HepG2 (cell line): ENCODE measurements around the gene UBE2L6. TPM values are rescaled to one million over a fixed set of nuclear protein-coding genes. Genes with fewer than 3 reads are reported as not detected.

Source experiments
- ARNTL ChIP-seq: sonication (generic); formaldehyde crosslinking; IDR thresholded peaks from 2 replicates; pipeline ENCODE4 v1.4.0; 2020; ENCODE audit warnings: mild to moderate bottlenecking, missing genetic modification reagents
- BCL6 ChIP-seq: IDR thresholded peaks from 2 replicates; pipeline ENCODE4 v1.6.1; 2016; ENCODE audit warnings: missing genetic modification reagents, missing compliant biosample characterization
- CREM ChIP-seq, 2 experiments: sonication (generic) in 1 of 2; formaldehyde crosslinking in 1 of 2; IDR thresholded peaks; 2 replicates each; pipeline versions ENCODE4 v1.4.0 to v1.6.1; 2016 to 2020; ENCODE audit warnings: antibody characterized with exemption in 1 of 2, mild to moderate bottlenecking in 1 of 2, missing genetic modification reagents in 1 of 2
- ELF4 ChIP-seq: sonication (generic); formaldehyde crosslinking; IDR thresholded peaks from 2 replicates; pipeline ENCODE4 v1.5.0; 2020; ENCODE audit warnings: missing genetic modification reagents, mild to moderate bottlenecking, moderate library complexity, borderline replicate concordance
- EP300 ChIP-seq, 3 experiments: sonication (generic) in 1 of 3; formaldehyde crosslinking in 1 of 3; IDR thresholded peaks; 2 replicates each; pipeline versions ENCODE4 v1.5.1 to v1.6.1; 2011 to 2020; ENCODE audit warnings: low read depth in 2 of 3, low read length in 2 of 3, borderline replicate concordance in 1 of 3, improper control_type of control experiment in 1 of 3, mild to moderate bottlenecking in 1 of 3, missing genetic modification reagents in 1 of 3, moderate library complexity in 1 of 3
- FOXA1 ChIP-seq, 2 experiments: fragments of 450-650 bp in 1 of 2; sonication (generic) in 1 of 2; formaldehyde crosslinking in 1 of 2; IDR thresholded peaks; 2 replicates each; pipeline versions ENCODE4 v1.4.0 to v1.6.1; 2016 to 2020; ENCODE audit warnings: missing genetic modification reagents in 1 of 2
- ISL2 ChIP-seq: sonication (generic); formaldehyde crosslinking; IDR thresholded peaks from 2 replicates; pipeline ENCODE4 v1.5.0; 2020; ENCODE audit warnings: missing genetic modification reagents
- JUNB ChIP-seq: sonication (generic); formaldehyde crosslinking; IDR thresholded peaks from 2 replicates; pipeline ENCODE4 v1.8.0; 2022; ENCODE audit warnings: missing genetic modification reagents, mild to moderate bottlenecking, borderline replicate concordance
- KDM4B ChIP-seq: sonication (generic); formaldehyde crosslinking; IDR thresholded peaks from 2 replicates; pipeline ENCODE4 v1.4.0; 2020; ENCODE audit warnings: missing genetic modification reagents
- MLLT10 ChIP-seq: sonication (generic); formaldehyde crosslinking; IDR thresholded peaks from 2 replicates; pipeline ENCODE4 v1.4.0; 2020; ENCODE audit warnings: missing genetic modification reagents
- MTA3 ChIP-seq: sonication (generic); formaldehyde crosslinking; IDR thresholded peaks from 2 replicates; pipeline ENCODE4 v1.4.0; 2020; ENCODE audit warnings: missing genetic modification reagents
- MTF2 ChIP-seq: sonication (generic); formaldehyde crosslinking; IDR thresholded peaks from 2 replicates; pipeline ENCODE4 v1.5.0; 2020; ENCODE audit warnings: missing genetic modification reagents, borderline replicate concordance
- NFYC ChIP-seq: IDR thresholded peaks from 2 replicates; pipeline ENCODE4 v1.6.1; 2016; ENCODE audit warnings: missing genetic modification reagents, missing compliant biosample characterization
- NR2F1 ChIP-seq, 2 experiments: fragments of 450-650 bp in 1 of 2; formaldehyde crosslinking in 1 of 2; IDR thresholded peaks; 2 replicates each; pipeline versions ENCODE4 v1.5.0 to v1.6.1; 2016 to 2020; ENCODE audit warnings: mild to moderate bottlenecking in 1 of 2, missing compliant biosample characterization in 1 of 2, missing genetic modification reagents in 1 of 2, moderate library complexity in 1 of 2
- NR2F6 ChIP-seq, 2 experiments: IDR thresholded peaks; 2 replicates each; pipeline ENCODE4 v1.6.1; 2016; ENCODE audit warnings: antibody characterized with exemption in 1 of 2, mild to moderate bottlenecking in 1 of 2
- RXRB ChIP-seq: IDR thresholded peaks from 2 replicates; pipeline ENCODE4 v1.6.1; 2016; ENCODE audit warnings: borderline replicate concordance, missing genetic modification reagents, missing compliant biosample characterization
- SMAD3 ChIP-seq: sonication (generic); formaldehyde crosslinking; IDR thresholded peaks from 2 replicates; pipeline ENCODE4 v1.4.0; 2020; ENCODE audit warnings: missing genetic modification reagents
- SMC3 ChIP-seq: IDR thresholded peaks from 2 replicates; pipeline ENCODE4 v1.6.1; 2011; ENCODE audit warnings: low read length, improper control_type of control experiment
- YEATS4 ChIP-seq: sonication (generic); formaldehyde crosslinking; IDR thresholded peaks from 2 replicates; pipeline ENCODE4 v1.4.0; 2020; ENCODE audit warnings: missing genetic modification reagents, borderline replicate concordance
- ZNF101 ChIP-seq: sonication (generic); formaldehyde crosslinking; IDR thresholded peaks from 2 replicates; pipeline ENCODE4 v1.4.0; 2020; ENCODE audit warnings: mild to moderate bottlenecking, low read depth, missing genetic modification reagents, borderline replicate concordance
- ZNF556 ChIP-seq: sonication (generic); formaldehyde crosslinking; IDR thresholded peaks from 2 replicates; pipeline ENCODE4 v1.4.0; 2020; ENCODE audit warnings: mild to moderate bottlenecking, missing genetic modification reagents, borderline replicate concordance
- ZNF629 ChIP-seq: sonication (generic); formaldehyde crosslinking; conservative IDR thresholded peaks from 2 replicates; pipeline ENCODE4 v1.5.0; 2020; ENCODE audit warnings: missing genetic modification reagents
- polyA plus RNA-seq, 8 experiments: library from polyadenylated mRNA; depleted of rRNA in 3 of 8; stranded (reverse) in 7 of 8; unstranded in 1 of 8; fragments of >200 nt; fragmentation: Illumina TruSeq in 4 of 8; extraction: Trizol in 4 of 8; gene quantifications; 2 replicates each; pipeline versions ENCODE4 v1.2.1 to v1.2.3, GENCODE V29; 2011 to 2016; ENCODE audit warnings: low read depth in 4 of 8, missing spikeins in 1 of 8, mixed read lengths in 1 of 8; ENCODE audit not compliant: insufficient read depth in 1 of 8
- total RNA-seq, 5 experiments: library from RNA; depleted of rRNA; stranded (reverse); fragments of >200 nt; fragmentation: Illumina TruSeq; extraction: Trizol; gene quantifications; 2 replicates each; pipeline ENCODE4 v1.2.3, GENCODE V29; 2016; ENCODE audit warnings: low read depth in 1 of 5
- TF ChIP-seq, protein P1 (sequence below): sonication (generic); formaldehyde crosslinking; IDR thresholded peaks from 2 replicates; pipeline ENCODE4 v1.4.0; 2020; ENCODE audit warnings: mild to moderate bottlenecking, missing genetic modification reagents
- TF ChIP-seq, protein P2 (sequence below): sonication (generic); formaldehyde crosslinking; IDR thresholded peaks from 2 replicates; pipeline ENCODE4 v1.4.0; 2020; ENCODE audit warnings: missing genetic modification reagents
- TF ChIP-seq, protein P3 (sequence below): sonication (generic); formaldehyde crosslinking; IDR thresholded peaks from 2 replicates; pipeline ENCODE4 v1.4.0; 2020; ENCODE audit warnings: low read depth, missing genetic modification reagents

The UBE2L6 gene
- total and polyA plus RNA-seq, 2 of the 13 experiments (the other 11 are each of a cell fraction or from before 2014, with no cell fraction given) = 30.3 to 30.4 TPM

DNA sequence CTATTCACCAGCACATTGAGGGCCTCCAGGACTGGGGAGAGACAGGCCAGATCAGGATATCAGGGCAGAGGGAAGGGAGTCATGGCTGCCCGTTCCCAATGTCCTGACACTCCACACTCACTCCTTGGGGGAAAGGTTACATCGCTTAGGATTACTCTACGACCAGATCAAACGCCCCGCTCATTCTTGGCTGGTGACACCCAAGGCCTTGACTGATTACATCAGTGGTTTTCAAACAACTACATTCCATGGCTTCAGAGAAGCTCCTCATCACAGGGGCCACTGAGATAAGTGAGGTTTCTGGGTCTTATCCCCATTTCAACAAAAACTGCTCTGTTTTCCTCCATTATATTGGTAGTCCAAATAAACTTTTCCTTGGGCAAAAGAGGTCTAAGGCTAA lies 15.0 kb downstream of the UBE2L6 start (continued):
- TF ChIP-seq NR2F1 (CRISPR knock-in tag; IDR thresholded peaks at IDR 0.05) (peak; percentile 46 to 82; a peak in 3 of 4 replicates), ZNF101 (CRISPR knock-in tag) (no peak), ZNF556 (CRISPR knock-in tag) (no peak), ARNTL (no peak), RXRB (CRISPR knock-in tag) (peak; percentile 52; the same call in 1 of the 2 replicates), BCL6 (CRISPR knock-in tag) (peak; percentile 38), MTF2 (no peak), JUNB (CRISPR knock-in tag) (peak; percentile 1; the same call in 1 of the 2 replicates), SMAD3 (CRISPR knock-in tag) (no peak), ISL2 (CRISPR knock-in tag) (peak; percentile 50; the same call in 1 of the 2 replicates), MTA3 (CRISPR knock-in tag) (no peak), ZNF629 (CRISPR knock-in tag) (no peak), CREM (IDR thresholded peaks at IDR 0.05) (peak; percentile 41; the same call in 1 of the 2 replicates), CREM (CRISPR knock-in tag; IDR thresholded peaks at IDR 0.05) (no peak), MLLT10 (CRISPR knock-in tag) (no peak), ELF4 (CRISPR knock-in tag) (no peak), NFYC (no peak), FOXA1 (IDR thresholded peaks at IDR 0.05) (no peak), FOXA1 (CRISPR knock-in tag; IDR thresholded peaks at IDR 0.05) (peak; percentile 47; the same call in 1 of the 2 replicates), NR2F6 (IDR thresholded peaks at IDR 0.05) (peak; percentile 87), NR2F6 (CRISPR knock-in tag; IDR thresholded peaks at IDR 0.05) (peak; percentile 67), YEATS4 (CRISPR knock-in tag) (no peak), EP300 (IDR thresholded peaks at IDR 0.05; ENCODE audit: low read depth in 2 of 2, low read length in 2 of 2) (peak; percentile 60 to 85; a peak in 2 of 4 replicates), EP300 (CRISPR knock-in tag; IDR thresholded peaks at IDR 0.05; ENCODE audit: borderline replicate concordance) (peak; percentile 79; the same call in 1 of the 2 replicates), KDM4B (peak; percentile 26; the same call in 1 of the 2 replicates), SMC3 (0 out of 2 replicates have a peak, but pooled peaks have one; percentile 1)
- TF ChIP-seq, protein P1, sequence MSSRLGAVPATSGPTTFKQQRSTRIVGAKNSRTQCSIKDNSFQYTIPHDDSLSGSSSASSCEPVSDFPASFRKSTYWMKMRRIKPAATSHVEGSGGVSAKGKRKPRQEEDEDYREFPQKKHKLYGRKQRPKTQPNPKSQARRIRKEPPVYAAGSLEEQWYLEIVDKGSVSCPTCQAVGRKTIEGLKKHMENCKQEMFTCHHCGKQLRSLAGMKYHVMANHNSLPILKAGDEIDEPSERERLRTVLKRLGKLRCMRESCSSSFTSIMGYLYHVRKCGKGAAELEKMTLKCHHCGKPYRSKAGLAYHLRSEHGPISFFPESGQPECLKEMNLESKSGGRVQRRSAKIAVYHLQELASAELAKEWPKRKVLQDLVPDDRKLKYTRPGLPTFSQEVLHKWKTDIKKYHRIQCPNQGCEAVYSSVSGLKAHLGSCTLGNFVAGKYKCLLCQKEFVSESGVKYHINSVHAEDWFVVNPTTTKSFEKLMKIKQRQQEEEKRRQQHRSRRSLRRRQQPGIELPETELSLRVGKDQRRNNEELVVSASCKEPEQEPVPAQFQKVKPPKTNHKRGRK (CRISPR knock-in tag) = no peak
- TF ChIP-seq, protein P2, sequence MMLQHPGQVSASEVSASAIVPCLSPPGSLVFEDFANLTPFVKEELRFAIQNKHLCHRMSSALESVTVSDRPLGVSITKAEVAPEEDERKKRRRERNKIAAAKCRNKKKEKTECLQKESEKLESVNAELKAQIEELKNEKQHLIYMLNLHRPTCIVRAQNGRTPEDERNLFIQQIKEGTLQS = peak; percentile 92
- TF ChIP-seq, protein P3, sequence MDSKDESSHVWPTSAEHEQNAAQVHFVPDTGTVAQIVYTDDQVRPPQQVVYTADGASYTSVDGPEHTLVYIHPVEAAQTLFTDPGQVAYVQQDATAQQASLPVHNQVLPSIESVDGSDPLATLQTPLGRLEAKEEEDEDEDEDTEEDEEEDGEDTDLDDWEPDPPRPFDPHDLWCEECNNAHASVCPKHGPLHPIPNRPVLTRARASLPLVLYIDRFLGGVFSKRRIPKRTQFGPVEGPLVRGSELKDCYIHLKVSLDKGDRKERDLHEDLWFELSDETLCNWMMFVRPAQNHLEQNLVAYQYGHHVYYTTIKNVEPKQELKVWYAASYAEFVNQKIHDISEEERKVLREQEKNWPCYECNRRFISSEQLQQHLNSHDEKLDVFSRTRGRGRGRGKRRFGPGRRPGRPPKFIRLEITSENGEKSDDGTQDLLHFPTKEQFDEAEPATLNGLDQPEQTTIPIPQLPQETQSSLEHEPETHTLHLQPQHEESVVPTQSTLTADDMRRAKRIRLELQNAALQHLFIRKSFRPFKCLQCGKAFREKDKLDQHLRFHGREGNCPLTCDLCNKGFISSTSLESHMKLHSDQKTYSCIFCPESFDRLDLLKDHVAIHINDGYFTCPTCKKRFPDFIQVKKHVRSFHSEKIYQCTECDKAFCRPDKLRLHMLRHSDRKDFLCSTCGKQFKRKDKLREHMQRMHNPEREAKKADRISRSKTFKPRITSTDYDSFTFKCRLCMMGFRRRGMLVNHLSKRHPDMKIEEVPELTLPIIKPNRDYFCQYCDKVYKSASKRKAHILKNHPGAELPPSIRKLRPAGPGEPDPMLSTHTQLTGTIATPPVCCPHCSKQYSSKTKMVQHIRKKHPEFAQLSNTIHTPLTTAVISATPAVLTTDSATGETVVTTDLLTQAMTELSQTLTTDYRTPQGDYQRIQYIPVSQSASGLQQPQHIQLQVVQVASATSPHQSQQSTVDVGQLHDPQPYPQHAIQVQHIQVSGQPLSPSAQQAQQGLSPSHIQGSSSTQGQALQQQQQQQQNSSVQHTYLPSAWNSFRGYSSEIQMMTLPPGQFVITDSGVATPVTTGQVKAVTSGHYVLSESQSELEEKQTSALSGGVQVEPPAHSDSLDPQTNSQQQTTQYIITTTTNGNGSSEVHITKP (CRISPR knock-in tag) = no peak
